Ramos (cell line): Measurements from ENCODE around the gene PPP2R5E.

Experiments used
- in situ Hi-C: fragments of 300-500 bp; cut with MboI; formaldehyde crosslinking; loops from one replicate; pipeline ENCODE4 v1.14.3; 2022; ENCODE audit warnings: low sequenced_read_pairs; ENCODE audit not compliant: unreplicated experiment

The PPP2R5E gene

GRCh38 chr14:63322897-63323573 is 220.1 kb downstream of the PPP2R5E start:
- in situ Hi-C loops: no loop called here

GRCh38 chr14:63322472-63322871 is 220.7 kb downstream of the PPP2R5E start:
- in situ Hi-C loops: no loop called here
